SU-DHL-6 (cell line): Measurements from ENCODE around the gene TTLL8.

Experiments
- H2AFZ ChIP-seq: fragments of 200-600 bp; sonication (generic); 2 replicates; pipeline ENCODE4 v1.6.1; 2014; ENCODE audit warnings: low read depth, mild to moderate bottlenecking, moderate library complexity, mixed read lengths, antibody characterized with exemption, low read length; ENCODE audit not compliant: severe bottlenecking
- H3F3A ChIP-seq: fragments of 200-600 bp; shearing (Covaris generic); 2 replicates; pipeline ENCODE4 v1.6.0; 2016; ENCODE audit warnings: antibody characterized with exemption, mild to moderate bottlenecking; ENCODE audit not compliant: insufficient read depth
- H3K27ac ChIP-seq: fragments of 200-600 bp; sonication (generic); 2 replicates; pipeline ENCODE4 v1.5.1; 2016; ENCODE audit warnings: low read depth, mild to moderate bottlenecking, low read length, moderate library complexity, mixed read lengths
- H3K27me3 ChIP-seq: fragments of 200-600 bp; sonication (generic), shearing (Covaris generic); 2 replicates; pipeline ENCODE4 v1.6.0; 2014; ENCODE audit warnings: mild to moderate bottlenecking, low read length
- H3K36me3 ChIP-seq: fragments of 200-600 bp; sonication (generic); 2 replicates; pipeline ENCODE4 v1.6.1; 2014; ENCODE audit warnings: mild to moderate bottlenecking, low read length, mixed read lengths
- H3K4me2 ChIP-seq: fragments of 300-600, 200-600 bp; shearing (Covaris generic), sonication (generic); 2 replicates; pipeline ENCODE4 v1.6.0; 2014; ENCODE audit warnings: low read length, low read depth, mild to moderate bottlenecking; ENCODE audit not compliant: poor library complexity, severe bottlenecking
- H3K4me3 ChIP-seq: fragments of 200-600 bp; sonication (generic); 2 replicates; pipeline ENCODE4 v1.5.1; 2014; ENCODE audit warnings: antibody characterized with exemption, low read length, mild to moderate bottlenecking, mixed read lengths; ENCODE audit not compliant: insufficient read depth, poor library complexity, severe bottlenecking
- H3K79me2 ChIP-seq: fragments of 200-600 bp; sonication (generic); 2 replicates; pipeline ENCODE4 v1.6.1; 2014; ENCODE audit warnings: mild to moderate bottlenecking, low read length, moderate library complexity; ENCODE audit not compliant: insufficient read depth
- H3K9ac ChIP-seq: fragments of 200-600 bp; sonication (generic); 2 replicates; pipeline ENCODE4 v1.7.0; 2014; ENCODE audit warnings: mild to moderate bottlenecking, low read length
- H3K9me2 ChIP-seq: fragments of 200-600 bp; sonication (generic); replicated peaks from 2 replicates; pipeline ENCODE4 v1.6.1; 2014; ENCODE audit warnings: low read length; ENCODE audit not compliant: insufficient read depth
- H3K9me3 ChIP-seq: fragments of 200-600 bp; sonication (generic); 2 replicates; pipeline ENCODE4 v1.6.1; 2014; ENCODE audit warnings: low read length, mixed read lengths; ENCODE audit not compliant: insufficient read depth
- H4K20me1 ChIP-seq: fragments of 200-600 bp; sonication (generic); 2 replicates; pipeline ENCODE4 v1.6.1; 2014; ENCODE audit warnings: low read depth, mild to moderate bottlenecking, antibody characterized with exemption, low read length, moderate library complexity, mixed read lengths
- CTCF ChIP-seq: fragments of 200-600 bp; sonication (generic); IDR thresholded peaks from one replicate; pipeline ENCODE4 v1.5.1; 2017; ENCODE audit warnings: antibody characterized with exemption, mild to moderate bottlenecking, low read length, moderate library complexity; ENCODE audit not compliant: insufficient read depth, poor library complexity, severe bottlenecking
- EZH2phosphoT487 ChIP-seq: fragments of 200-600 bp; sonication (generic), shearing (Covaris generic); conservative IDR thresholded peaks from 2 replicates; pipeline ENCODE4 v1.6.1; 2018; ENCODE audit warnings: mild to moderate bottlenecking, antibody characterized with exemption, low read length, moderate library complexity, mixed read lengths

TTLL8 gene

GRCh38 chr22:50004918-50005317, 53.2 kb downstream of the TTLL8 start:
- H4K20me1 ChIP-seq = no peaks in the 10 kb centered on the region
- no peaks in the 10 kb centered on the region for H3K79me2 ChIP-seq
- H3K36me3 ChIP-seq = no peaks in the 10 kb centered on the region
- H3K9me2 ChIP-seq = no peaks in the 10 kb centered on the region
- no peak overlapping the region for H2AFZ ChIP-seq
- H3K9ac ChIP-seq = no peak overlapping the region
- H3K4me3 ChIP-seq = no peak overlapping the region
- no peaks in the 10 kb centered on the region for H3K9me3 ChIP-seq
- no peaks in the 10 kb centered on the region for H3K27me3 ChIP-seq
- H3F3A ChIP-seq = no peaks in the 10 kb centered on the region
- no peak for TF ChIP-seq CTCF
- no peak for TF ChIP-seq EZH2phosphoT487
- no peak overlapping the region for H3K4me2 ChIP-seq
- H3K27ac ChIP-seq = no peak overlapping the region

DNA sequence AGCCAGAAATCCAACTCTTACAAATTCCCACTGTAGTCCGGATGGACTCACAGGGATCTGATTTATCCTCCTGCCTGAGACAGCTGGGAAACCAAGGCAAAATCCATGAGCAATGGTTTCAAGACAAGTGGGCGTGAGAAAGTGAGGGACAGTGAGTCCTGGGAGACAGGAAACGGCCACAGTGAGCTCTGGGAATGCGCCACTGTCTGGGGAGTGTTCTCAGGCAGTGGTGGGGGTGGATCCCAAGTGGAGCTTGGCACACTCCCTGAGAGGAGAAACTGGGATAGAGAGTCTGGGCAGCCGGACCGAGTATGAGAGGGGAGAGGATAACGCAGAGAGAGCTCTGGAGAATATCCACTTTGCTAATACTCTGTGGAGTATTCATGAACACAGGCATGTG, 55.3 kb downstream of the TTLL8 start:
- H3K79me2 ChIP-seq = no peaks in the 10 kb centered on the region
- no peak overlapping the region for H3K4me3 ChIP-seq
- H3K27me3 ChIP-seq = no peaks in the 10 kb centered on the region
- H2AFZ ChIP-seq = no peak overlapping the region
- no peaks in the 10 kb centered on the region for H4K20me1 ChIP-seq
- H3F3A ChIP-seq = no peaks in the 10 kb centered on the region
- H3K27ac ChIP-seq = no peak overlapping the region
- H3K36me3 ChIP-seq = no peaks in the 10 kb centered on the region
- H3K9ac ChIP-seq = no peak overlapping the region
- no peak overlapping the region for H3K4me2 ChIP-seq
- H3K9me2 ChIP-seq = no peaks in the 10 kb centered on the region
- TF ChIP-seq CTCF (no peak), EZH2phosphoT487 (no peak)
- no peaks in the 10 kb centered on the region for H3K9me3 ChIP-seq

DNA sequence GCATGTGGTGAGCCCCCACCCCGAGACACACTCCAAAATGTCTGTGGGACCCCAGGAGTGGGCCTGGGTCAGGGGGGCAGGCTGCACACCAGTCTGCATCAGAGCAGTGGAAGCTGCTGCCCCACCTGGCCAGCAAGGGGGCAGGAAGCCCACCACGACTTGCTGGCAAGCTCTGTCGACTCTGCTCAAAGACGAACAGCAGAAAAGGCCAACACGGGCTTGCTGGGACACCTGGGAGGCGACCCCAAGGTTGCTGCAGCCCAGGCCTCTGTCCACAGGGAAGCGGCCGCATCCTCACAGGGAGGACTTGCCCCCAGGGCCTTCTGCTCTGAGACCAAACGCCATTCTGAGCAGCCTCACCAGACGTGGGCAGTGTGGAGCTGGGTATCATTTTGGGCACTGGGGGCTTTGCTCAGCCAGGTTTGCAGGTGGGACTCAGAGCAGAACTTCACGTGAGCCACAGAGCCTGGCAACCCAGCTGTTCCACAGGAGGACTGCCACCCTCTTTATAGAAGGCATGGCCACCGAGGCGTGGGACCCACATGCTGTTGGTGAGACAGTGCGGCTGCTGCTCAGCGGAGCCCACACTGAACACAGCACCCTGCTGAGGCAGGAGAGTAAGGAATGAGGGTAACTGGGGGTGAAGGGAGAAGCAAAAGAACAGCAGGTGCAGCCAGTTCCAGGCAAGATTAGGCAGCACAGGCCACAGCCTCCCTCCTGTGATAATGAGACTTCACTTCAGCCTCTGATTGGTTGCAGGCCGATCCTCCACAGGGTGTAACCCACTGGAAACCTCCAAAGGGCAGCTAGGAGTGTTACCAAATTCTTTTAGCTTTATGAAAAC, 56.5 kb downstream of the TTLL8 start:
- no peak overlapping the region for H3K27ac ChIP-seq
- H2AFZ ChIP-seq = no peak overlapping the region
- no peaks in the 10 kb centered on the region for H3K79me2 ChIP-seq
- no peaks in the 10 kb centered on the region for H3K9me3 ChIP-seq
- H3K36me3 ChIP-seq = no peaks in the 10 kb centered on the region
- H3K9ac ChIP-seq = no peak overlapping the region
- H3K4me3 ChIP-seq = no peak overlapping the region
- no peak for TF ChIP-seq CTCF
- no peak for TF ChIP-seq EZH2phosphoT487
- no peaks in the 10 kb centered on the region for H3F3A ChIP-seq
- no peaks in the 10 kb centered on the region for H3K27me3 ChIP-seq
- no peaks in the 10 kb centered on the region for H4K20me1 ChIP-seq
- H3K9me2 ChIP-seq = no peaks in the 10 kb centered on the region
- no peak overlapping the region for H3K4me2 ChIP-seq
